SK-N-SH treated with all-trans-retinoic acid at 6 μM for 48 hours (cell line): Measurements from ENCODE around the gene MYO7A.

Experiments used
- ATAC-seq: fragments of 200-7000 bp; cut with Tn5 transposase; 3 replicates; pipeline ENCODE4 v1.9.1; 2020; ENCODE audit warnings: mild to moderate bottlenecking, moderate library complexity
- ESRRG ChIP-seq: fragments of 250-450 bp; sonication (Bioruptor Pico); IDR thresholded peaks from 2 replicates; pipeline ENCODE4 v1.6.1; 2021; ENCODE audit warnings: mild to moderate bottlenecking
- ISL1 ChIP-seq: fragments of 250-450 bp; sonication (Bioruptor Pico); IDR thresholded peaks from 2 replicates; pipeline ENCODE4 v2.1.2; 2022; ENCODE audit warnings: mild to moderate bottlenecking, moderate library complexity
- OSR1 ChIP-seq: fragments of 250-450 bp; sonication (Bioruptor Pico); IDR thresholded peaks from 2 replicates; pipeline ENCODE4 v1.8.0; 2022; ENCODE audit warnings: moderate library complexity, mild to moderate bottlenecking, inconsistent platforms
- PATZ1 ChIP-seq: fragments of 250-450 bp; sonication (Bioruptor Pico); IDR thresholded peaks from 2 replicates; pipeline ENCODE4 v1.8.0; 2020; ENCODE audit warnings: mild to moderate bottlenecking, moderate library complexity, borderline replicate concordance
- POU6F1 ChIP-seq: fragments of 250-450 bp; sonication (Bioruptor Pico); IDR thresholded peaks from 2 replicates; pipeline ENCODE4 v1.8.0; 2021; ENCODE audit warnings: low read depth, mild to moderate bottlenecking, moderate library complexity, borderline replicate concordance
- PPARA ChIP-seq: fragments of 250-450 bp; sonication (Bioruptor Pico); IDR thresholded peaks from 2 replicates; pipeline ENCODE4 v1.5.0; 2020; ENCODE audit warnings: mild to moderate bottlenecking, borderline replicate concordance
- RARB ChIP-seq: fragments of 250-450 bp; sonication (Bioruptor Pico); IDR thresholded peaks from 2 replicates; pipeline ENCODE4 v1.8.0; 2021; ENCODE audit warnings: mild to moderate bottlenecking, moderate library complexity
- SNAI2 ChIP-seq: fragments of 250-450 bp; sonication (Bioruptor Pico); IDR thresholded peaks from 2 replicates; pipeline ENCODE4 v1.5.0; 2020; ENCODE audit warnings: mild to moderate bottlenecking, moderate library complexity
- TOX ChIP-seq: fragments of 250-450 bp; sonication (Bioruptor Pico); IDR thresholded peaks from 2 replicates; pipeline ENCODE4 v1.8.0; 2021; ENCODE audit warnings: mild to moderate bottlenecking, moderate library complexity, borderline replicate concordance
- TSHZ2 ChIP-seq: fragments of 250-450 bp; sonication (Bioruptor Pico); IDR thresholded peaks from 2 replicates; pipeline ENCODE4 v1.5.0; 2020; ENCODE audit warnings: mild to moderate bottlenecking, moderate library complexity
- ZFP3 ChIP-seq: fragments of 250-450 bp; sonication (Bioruptor Pico); IDR thresholded peaks from 2 replicates; pipeline ENCODE4 v1.5.0; 2020; ENCODE audit warnings: mild to moderate bottlenecking, moderate library complexity
- ZFP30 ChIP-seq: fragments of 450-650 bp; formaldehyde crosslinking; IDR thresholded peaks from 2 replicates; pipeline ENCODE4 v1.5.0; 2022; ENCODE audit warnings: mild to moderate bottlenecking, moderate library complexity
- ZNF565 ChIP-seq: fragments of 450-650 bp; formaldehyde crosslinking; conservative IDR thresholded peaks from 2 replicates; pipeline ENCODE4 v1.5.0; 2020; ENCODE audit warnings: low read depth, mild to moderate bottlenecking, moderate library complexity
- ZNF70 ChIP-seq: fragments of 450-650 bp; formaldehyde crosslinking; IDR thresholded peaks from 2 replicates; pipeline ENCODE4 v1.5.0; 2020; ENCODE audit warnings: mild to moderate bottlenecking, moderate library complexity

The MYO7A gene

GRCh38 chr11:77140231-77140851 lies 12.3 kb downstream of the MYO7A start:
- no peak for TF ChIP-seq RARB (CRISPR knock-in tag)
- no peak for TF ChIP-seq POU6F1 (CRISPR knock-in tag)
- no peak for TF ChIP-seq TOX
- ATAC-seq = peak; percentile 29; the same call in 1 of the 3 replicates

- TF ChIP-seq POU6F1 (CRISPR knock-in tag) = no peak
- TF ChIP-seq PPARA (CRISPR knock-in tag) = no peak
- ATAC-seq = no peak
Measured at GRCh38 chr11:77141034-77141433, 13.0 kb downstream of the MYO7A start.

GRCh38 chr11:77141475-77141874 lies 13.4 kb downstream of the MYO7A start:
- no peak for TF ChIP-seq SNAI2 (CRISPR knock-in tag)
- no peak for TF ChIP-seq ZNF565 (CRISPR knock-in tag)
- no peak for TF ChIP-seq POU6F1 (CRISPR knock-in tag)
- TF ChIP-seq RARB (CRISPR knock-in tag) = no peak
- ATAC-seq = no peak

GRCh38 chr11:77142091-77142975 lies 14.3 kb downstream of the MYO7A start:
- ATAC-seq = no peak
- TF ChIP-seq OSR1 (no peak), ESRRG (CRISPR knock-in tag) (no peak), PPARA (CRISPR knock-in tag) (no peak), ZFP30 (no peak), ZNF70 (CRISPR knock-in tag) (no peak)

- ATAC-seq = no peak
- no peak for TF ChIP-seq OSR1
- TF ChIP-seq ISL1 = no peak
- TF ChIP-seq TSHZ2 (CRISPR knock-in tag) = no peak
- no peak for TF ChIP-seq SNAI2 (CRISPR knock-in tag)
- TF ChIP-seq ZFP3 (CRISPR knock-in tag) = no peak
- TF ChIP-seq PATZ1 (CRISPR knock-in tag) = no peak
- TF ChIP-seq, all 23 proteins: peak for 0
Measured at GRCh38 chr11:77143405-77144020, 15.5 kb downstream of the MYO7A start.
